ENCODE results near the gene STARD10. TPM values are rescaled to one million over a fixed set of nuclear protein-coding genes. Genes with fewer than 3 reads are reported as not detected.
A peak's percentile ranks its signal among the peaks of the same experiment; 100 is the strongest.

STARD10 gene
- total and polyA plus RNA-seq, 2 donors (not counting 3 experiments of a cell fraction or from before 2014, with no cell fraction given), result 16.1 to 22.5 TPM

- no peaks in the 10 kb centered on the region for H3K9me1 ChIP-seq (replicated peaks; ENCODE audit: control insufficient read depth, extremely low read depth, insufficient read depth, low read length)
- no peak overlapping the region for H3K9ac ChIP-seq (replicated peaks; ENCODE audit: extremely low read depth, insufficient read depth, low read length)
- no TSS peak for BruUV-seq (replicated peaks)
- FAIRE-seq (peak; percentile 90), DNase-seq (ENCODE audit: low read depth, low spot score) (peak; percentile 47)
- no peak overlapping the region for H3K4me3 ChIP-seq (replicated peaks in 1 of 3; ENCODE audit: insufficient read depth in 1 of 3, low read depth in 1 of 3, low read length in 3 of 3)
- H3K4me1 ChIP-seq (ENCODE audit: control insufficient read depth, extremely low read depth, insufficient read depth, low read length), result peaks cover 20% of the 10 kb centered on the region
- H3K36me3 ChIP-seq (ENCODE audit: control insufficient read depth in 2 of 2, extremely low read depth in 1 of 2, insufficient read depth in 2 of 2, low read length in 2 of 2), result no peaks in the 10 kb centered on the region
- ChIA-PET CTCF (interaction anchor here (1.7 to 2.6 kb wide), 5 partner anchors 9 to 441 kb away, joined by 5 to 13 read pairs (median 6); no protein-coding TSS in a partner anchor), POLR2A (no interaction called here)
- H3K4me2 ChIP-seq (ENCODE audit: insufficient read depth, low read length), result peak overlapping the region; percentile 1
- H3K9me3 ChIP-seq (replicated peaks; ENCODE audit: control insufficient read depth, insufficient read depth, low read length), result no peaks in the 10 kb centered on the region
- H3K79me2 ChIP-seq (ENCODE audit: control insufficient read depth, insufficient read depth, low read length), result peaks cover 2% of the 10 kb centered on the region
- H2AFZ ChIP-seq (ENCODE audit: low read depth, low read length), result peak overlapping the region; percentile 38
- H3K27me3 ChIP-seq (ENCODE audit: control insufficient read depth in 2 of 2, insufficient read depth in 2 of 2, low read length in 2 of 2), result no peaks in the 10 kb centered on the region
- intact Hi-C loops (cut with micrococcal nuclease) (no loop called here), dilution Hi-C loops (cut with MboI; ENCODE audit: extremely low pct_ligation_motif_present, low sequenced_read_pairs) (no loop called here)
- TF ChIP-seq POLR2A (IDR thresholded peaks at IDR 0.05; ENCODE audit: low read depth, low read length) (no peak), FOS (IDR thresholded peaks at IDR 0.05; ENCODE audit: borderline replicate concordance, insufficient read depth, low read length) (peak; percentile 75), MYC (IDR thresholded peaks at IDR 0.05; ENCODE audit: low read depth, low read length) (no peak), GATA2 (IDR thresholded peaks at IDR 0.05; ENCODE audit: insufficient read depth, insufficient read length, low read depth, low read length) (no peak), MAX (IDR thresholded peaks at IDR 0.05; ENCODE audit: insufficient read depth, insufficient read length) (no peak), JUN (IDR thresholded peaks at IDR 0.05; ENCODE audit: borderline replicate concordance, insufficient read depth, insufficient read length, low read depth) (no peak), POLR2AphosphoS5 (IDR thresholded peaks at IDR 0.05; ENCODE audit: insufficient read depth, low read depth, low read length) (peak; percentile 23)
- no peaks in the 10 kb centered on the region for H4K20me1 ChIP-seq (replicated peaks; ENCODE audit: control insufficient read depth, extremely low read depth, insufficient read depth, low read length)
- H3K27ac ChIP-seq (ENCODE audit: insufficient read depth, low read depth, low read length), result peak overlapping the region; percentile 69
Measured at GRCh38 chr11:72736452-72737069, 57.3 kb downstream of the STARD10 start.
